T-cell (primary cell): Measurements from ENCODE around the gene CFDP1. TPM values are rescaled to one million over a fixed set of nuclear protein-coding genes. Genes with fewer than 3 reads are reported as not detected.
"Not testable (repeated sequence)": the region's sequence is repeated elsewhere in the genome, so short reads cannot be mapped to it uniquely, and the experiment has no call there.

Source experiments
- ATAC-seq, 4 experiments: fragments of 200-7000 bp in 3 of 4; fragments of 150-1000 bp in 1 of 4; cut with Tn5 transposase; replicated peaks in 1 of 4; 1 replicate in 3 of 4; 2 replicates in 1 of 4; pipeline ENCODE4 v1.10.0; 2021; ENCODE audit warnings: moderate library complexity in 3 of 4, mild to moderate bottlenecking in 2 of 4, moderate number of reproducible peaks in 1 of 4
- CTCF ChIA-PET, 2 donors: fragments of 300-600 bp; sonication (Branson Sonifier 250); formaldehyde crosslinking; loops; one replicate each; lab custom pipeline; 2022; ENCODE audit warnings: antibody characterized with exemption in 2 of 2; lab: Charles Lee
- POLR2A ChIA-PET, 2 donors: fragments of 300-600 bp; sonication (Branson Sonifier 250); formaldehyde crosslinking; loops; one replicate each; lab custom pipeline; 2022; ENCODE audit warnings: antibody characterized with exemption in 2 of 2; lab: Charles Lee
- DNase-seq, 35 experiments: peaks; one replicate each; pipeline versions ENCODE4 v3.0.0 to v3.0.0-alpha.2; 2013 to 2023
- H3K27ac ChIP-seq: one replicate; pipeline ENCODE4 v1.5.1; 2013; ENCODE audit warnings: low read length
- H3K27me3 ChIP-seq, 2 experiments: replicated peaks in 1 of 2; 1 replicate in 1 of 2; 2 replicates in 1 of 2; pipeline versions ENCODE4 v1.6.1 to v1.7.0; 2013; ENCODE audit warnings: low read length in 1 of 2, mixed read lengths in 1 of 2; ENCODE audit not compliant: control insufficient read depth in 2 of 2, insufficient read depth in 2 of 2; ENCODE audit errors: extremely low read depth in 1 of 2
- H3K36me3 ChIP-seq, 2 donors: 1 replicate in 1 of 2; 2 replicates in 1 of 2; pipeline versions ENCODE4 v1.6.1 to v1.7.0; 2013; ENCODE audit warnings: low read length in 1 of 2; ENCODE audit not compliant: control insufficient read depth in 2 of 2, insufficient read depth in 1 of 2; ENCODE audit errors: extremely low read depth in 1 of 2
- H3K4me1 ChIP-seq, 2 experiments: 1 replicate in 1 of 2; 2 replicates in 1 of 2; pipeline versions ENCODE4 v1.6.1 to v1.7.0; 2013; ENCODE audit warnings: low read length in 2 of 2, mixed read lengths in 1 of 2; ENCODE audit not compliant: insufficient read depth in 2 of 2, control insufficient read depth in 1 of 2; ENCODE audit errors: extremely low read depth in 1 of 2
- H3K4me3 ChIP-seq, 2 donors: 1 replicate in 1 of 2; 2 replicates in 1 of 2; pipeline versions ENCODE4 v1.5.1 to v1.7.0; 2013; ENCODE audit warnings: mild to moderate bottlenecking in 2 of 2, low read length in 1 of 2, moderate library complexity in 1 of 2; ENCODE audit not compliant: control insufficient read depth in 1 of 2; ENCODE audit errors: extremely low read depth in 1 of 2
- H3K9me3 ChIP-seq: 2 replicates; pipeline ENCODE4 v1.7.0; 2013
- H3K27ac Mint-ChIP-seq, 2 donors: one replicate each; pipeline ENCODE4 v1.8.0; 2020 to 2021; ENCODE audit warnings: mild to moderate bottlenecking in 2 of 2, mixed read lengths in 2 of 2
- H3K27me3 Mint-ChIP-seq, 2 donors: one replicate each; pipeline ENCODE4 v1.8.0; 2021 to 2022; ENCODE audit warnings: mixed read lengths in 2 of 2
- H3K36me3 Mint-ChIP-seq: one replicate; pipeline ENCODE4 v1.8.0; 2021; ENCODE audit warnings: mixed read lengths
- H3K4me1 Mint-ChIP-seq, 3 donors: one replicate each; pipeline ENCODE4 v1.8.0; 2020 to 2022; ENCODE audit warnings: mixed read lengths in 3 of 3, mild to moderate bottlenecking in 1 of 3
- H3K4me3 Mint-ChIP-seq, 3 donors: one replicate each; pipeline ENCODE4 v1.8.0; 2020 to 2022; ENCODE audit warnings: mild to moderate bottlenecking in 3 of 3, mixed read lengths in 3 of 3, moderate library complexity in 3 of 3
- H3K9me3 Mint-ChIP-seq, 3 donors: one replicate each; pipeline ENCODE4 v1.8.0; 2020 to 2022; ENCODE audit warnings: mixed read lengths in 3 of 3
- WGBS: methylation state at CpG from one replicate; pipeline ENCODE4 v1.1.5; 2013; ENCODE audit warnings: missing lambda C conversion rate; ENCODE audit not compliant: insufficient coverage; 5-methylcytosine and 5-hydroxymethylcytosine counted together
- total RNA-seq, 35 experiments: library from RNA in 6 of 35; stranded (reverse) in 6 of 35; fragments of 120-200 nt in 1 of 35; gene quantifications; one replicate each; pipeline versions ENCODE4 v1.2.1 to v1.2.4 and lab custom pipeline; 2013 to 2026

The CFDP1 gene
- total RNA-seq, 5 donors from 2014 or later (not counting 1 experiment from before 2014, with no cell fraction given), result 30.8 to 36.5 (median 34.2) TPM

DNA sequence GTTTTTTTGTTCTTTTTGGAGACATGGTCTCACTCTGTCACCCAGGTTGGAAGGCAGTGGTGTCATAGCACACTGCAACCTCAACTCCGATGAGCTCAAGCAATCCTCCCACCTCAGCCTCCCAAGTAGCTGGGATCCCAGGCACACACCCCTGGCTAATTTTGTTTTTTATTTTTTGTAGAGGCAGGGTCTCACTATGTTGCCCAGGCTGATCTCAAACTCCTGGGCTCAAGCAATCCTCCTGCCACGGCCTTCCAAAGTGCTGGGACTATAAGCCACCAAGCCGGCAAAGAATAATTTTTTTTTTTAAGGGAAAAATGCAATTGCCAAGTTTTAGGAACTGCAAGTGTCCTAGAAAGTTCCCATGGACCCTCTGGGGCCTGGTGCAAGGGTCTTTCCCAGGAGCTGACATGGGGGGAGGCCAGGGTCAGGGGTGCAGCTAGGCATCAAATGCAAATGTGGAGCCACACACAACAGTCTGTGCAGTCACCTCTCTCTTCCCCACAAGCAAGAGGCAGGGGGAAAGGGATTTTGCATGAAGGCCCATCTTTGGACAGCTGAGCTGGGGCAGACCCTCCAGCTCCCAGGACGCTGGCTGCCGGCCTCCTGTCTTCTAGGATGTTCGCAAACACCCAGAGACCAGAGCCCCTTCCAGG, 161.7 kb downstream of the CFDP1 start:
- ChIA-PET CTCF (no interaction called here), POLR2A (no interaction called here)
- Mint-ChIP-seq H3K4me3 (no peak overlapping the region), H3K9me3 (no peaks in the 10 kb centered on the region), H3K36me3 (no peaks in the 10 kb centered on the region), H3K27ac (no peak overlapping the region), H3K4me1 (peaks cover 4 to 6% (median 5%) of the 10 kb centered on the region in 3 donors), H3K27me3 (peaks cover 18 to 23% of the 10 kb centered on the region in 2 donors)
- ATAC-seq, result no peak
- Histone ChIP-seq H3K9me3 (no peaks in the 10 kb centered on the region), H3K27me3 (peaks cover 2 to 53% of the 10 kb centered on the region in 2 experiments), H3K36me3 (no peaks in the 10 kb centered on the region), H3K4me3 (no peak overlapping the region), H3K27ac (no peak overlapping the region), H3K4me1 (peaks cover 0 to 4% of the 10 kb centered on the region in 2 experiments)
- WGBS, result no CpG with 5 or more reads among the region's 6 CpGs
- no peak for DNase-seq

DNA sequence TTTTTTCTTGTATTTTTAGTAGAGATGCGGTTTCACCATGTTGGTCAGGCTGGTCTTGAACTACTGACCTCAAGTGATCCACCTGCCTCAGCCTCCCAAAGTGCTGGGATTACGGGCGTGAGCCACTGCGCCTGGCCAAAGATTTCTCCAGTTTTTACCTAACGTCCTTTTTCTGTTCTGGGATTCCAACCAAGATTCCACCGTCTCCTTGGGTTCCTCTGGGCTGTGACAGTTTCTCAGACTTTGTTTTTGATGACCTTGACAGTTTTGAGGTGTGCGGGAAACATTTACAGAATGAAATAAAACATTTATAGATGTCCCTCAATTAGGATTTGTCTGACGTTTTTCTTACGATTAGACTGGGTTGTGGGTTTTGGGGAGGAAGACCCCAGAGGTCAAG, 163.9 kb downstream of the CFDP1 start:
- POLR2A ChIA-PET, H3K4me3 Mint-ChIP-seq, H3K27ac ChIP-seq, CTCF ChIA-PET, H3K9me3 Mint-ChIP-seq, H3K4me3 ChIP-seq, H3K36me3 Mint-ChIP-seq, H3K4me1 Mint-ChIP-seq, H3K9me3 ChIP-seq, H3K27ac Mint-ChIP-seq, DNase-seq, ATAC-seq, H3K36me3 ChIP-seq: not testable (repeated sequence)
- peaks cover 0 to 22% of the 10 kb centered on the region in 2 experiments for H3K4me1 ChIP-seq
- peaks cover 19 to 32% of the 10 kb centered on the region in 2 donors for H3K27me3 Mint-ChIP-seq
- WGBS, result 92% methylated on average over 4 of the region's 9 CpGs
- peaks cover 0 to 65% of the 10 kb centered on the region in 2 experiments for H3K27me3 ChIP-seq

DNA sequence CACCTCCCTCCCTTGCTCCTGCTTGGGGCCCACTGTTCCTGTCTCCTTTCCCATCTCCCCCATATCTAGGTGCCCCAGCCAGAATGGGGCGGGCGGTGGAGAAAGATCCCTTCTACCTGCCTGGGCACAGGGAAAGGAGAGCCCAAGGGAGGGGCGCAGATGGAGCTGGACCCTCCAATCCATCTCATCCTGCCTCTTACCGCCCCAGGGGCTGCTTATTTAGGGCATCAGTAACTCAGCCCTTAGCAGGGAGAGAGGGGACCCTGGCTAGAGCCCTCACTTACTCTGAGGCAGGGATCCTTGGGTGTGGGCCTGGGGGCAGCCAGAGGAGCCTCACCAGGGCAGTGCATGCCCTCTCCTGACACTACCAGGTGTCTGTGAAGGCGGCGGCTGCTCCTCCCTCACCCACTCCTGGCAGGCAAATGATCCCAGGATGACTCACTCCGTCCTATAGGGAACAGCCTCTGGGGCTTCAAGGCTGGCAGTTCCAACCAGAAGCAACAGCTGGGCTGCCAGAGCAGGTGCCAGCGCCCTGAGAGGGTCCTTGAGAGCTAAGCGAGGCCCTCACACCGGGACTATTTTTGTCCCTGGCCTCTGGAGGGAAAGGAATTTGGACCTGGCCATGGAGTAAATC, 165.6 kb downstream of the CFDP1 start:
- H3K9me3 ChIP-seq, result no peaks in the 10 kb centered on the region
- no peak overlapping the region for H3K4me3 Mint-ChIP-seq
- 79% methylated on average over 2 of the region's 10 CpGs for WGBS
- no peak overlapping the region for H3K4me3 ChIP-seq
- H3K27ac ChIP-seq, result no peak overlapping the region
- ATAC-seq (no peak), DNase-seq (no peak)
- ChIA-PET CTCF (no interaction called here), POLR2A (no interaction called here)
- no peaks in the 10 kb centered on the region for H3K36me3 ChIP-seq
- H3K27me3 Mint-ChIP-seq, result peaks cover 26 to 43% of the 10 kb centered on the region in 2 donors
- H3K9me3 Mint-ChIP-seq, result no peaks in the 10 kb centered on the region
- H3K27me3 ChIP-seq, result peaks cover 0 to 72% of the 10 kb centered on the region in 2 experiments
- H3K36me3 Mint-ChIP-seq, result no peaks in the 10 kb centered on the region
- H3K4me1 ChIP-seq, result peaks cover 0 to 22% of the 10 kb centered on the region in 2 experiments
- H3K27ac Mint-ChIP-seq, result no peak overlapping the region
- H3K4me1 Mint-ChIP-seq, result peaks cover 5 to 14% (median 8%) of the 10 kb centered on the region in 3 donors

DNA sequence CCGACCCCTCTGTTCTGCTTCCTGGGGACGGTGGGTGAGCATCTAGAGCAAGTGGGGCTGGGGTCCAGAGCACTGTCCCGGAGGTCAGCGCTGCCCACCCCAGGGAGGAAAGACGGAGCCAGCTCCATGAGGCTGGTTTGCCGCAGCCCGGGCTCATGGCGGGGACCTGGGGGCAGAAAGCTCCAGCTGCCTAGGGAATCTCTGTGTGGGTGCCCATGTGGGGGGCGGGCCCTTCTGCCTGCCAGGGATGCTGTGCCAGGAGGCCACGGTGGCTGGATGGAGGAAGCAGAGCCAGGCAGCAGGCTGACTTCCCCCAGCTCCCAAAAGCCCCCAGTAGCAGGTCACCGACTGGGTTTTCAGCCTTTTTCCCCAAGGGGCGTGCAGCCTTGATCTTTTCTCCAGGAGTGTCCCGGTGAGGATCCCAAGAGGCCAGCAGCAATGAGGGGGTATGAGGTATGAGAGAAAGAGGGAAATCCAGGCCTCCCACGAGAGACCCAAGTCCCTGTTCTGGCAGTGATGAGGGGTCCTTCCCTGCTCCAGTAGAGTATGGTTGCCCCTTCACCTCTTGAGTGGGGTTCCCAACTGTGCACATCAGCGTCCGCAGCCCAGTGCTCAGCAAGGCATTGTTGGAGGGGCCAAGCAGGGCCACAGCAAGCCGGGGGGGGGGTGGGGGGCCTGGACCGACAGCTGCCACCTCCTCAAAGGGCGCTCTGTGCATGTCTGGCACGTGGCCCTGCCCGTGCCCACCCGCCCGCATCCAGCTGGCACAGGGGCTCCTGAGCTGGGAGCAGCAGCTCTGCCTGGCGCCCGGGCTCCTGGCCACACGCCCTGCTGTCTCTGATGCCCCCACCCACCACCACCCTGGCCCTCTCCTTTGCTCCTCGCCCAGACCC, 166.3 kb downstream of the CFDP1 start:
- ChIA-PET POLR2A (no interaction called here), CTCF (no interaction called here)
- Mint-ChIP-seq H3K9me3 (no peaks in the 10 kb centered on the region), H3K27me3 (peaks cover 30 to 47% of the 10 kb centered on the region in 2 donors), H3K36me3 (no peaks in the 10 kb centered on the region), H3K4me1 (peaks cover 5 to 14% (median 8%) of the 10 kb centered on the region in 3 donors), H3K27ac (no peak overlapping the region), H3K4me3 (peak overlapping the region; percentile 76 to 77 (median 77))
- DNase-seq, result no peak
- Histone ChIP-seq H3K4me3 (no peak overlapping the region), H3K27me3 (peaks cover 0 to 72% of the 10 kb centered on the region in 2 experiments), H3K9me3 (no peaks in the 10 kb centered on the region), H3K27ac (no peak overlapping the region), H3K36me3 (no peaks in the 10 kb centered on the region), H3K4me1 (peaks cover 0 to 19% of the 10 kb centered on the region in 2 experiments)
- WGBS, result 94% methylated on average over 10 of the region's 27 CpGs
- ATAC-seq, result no peak

DNA sequence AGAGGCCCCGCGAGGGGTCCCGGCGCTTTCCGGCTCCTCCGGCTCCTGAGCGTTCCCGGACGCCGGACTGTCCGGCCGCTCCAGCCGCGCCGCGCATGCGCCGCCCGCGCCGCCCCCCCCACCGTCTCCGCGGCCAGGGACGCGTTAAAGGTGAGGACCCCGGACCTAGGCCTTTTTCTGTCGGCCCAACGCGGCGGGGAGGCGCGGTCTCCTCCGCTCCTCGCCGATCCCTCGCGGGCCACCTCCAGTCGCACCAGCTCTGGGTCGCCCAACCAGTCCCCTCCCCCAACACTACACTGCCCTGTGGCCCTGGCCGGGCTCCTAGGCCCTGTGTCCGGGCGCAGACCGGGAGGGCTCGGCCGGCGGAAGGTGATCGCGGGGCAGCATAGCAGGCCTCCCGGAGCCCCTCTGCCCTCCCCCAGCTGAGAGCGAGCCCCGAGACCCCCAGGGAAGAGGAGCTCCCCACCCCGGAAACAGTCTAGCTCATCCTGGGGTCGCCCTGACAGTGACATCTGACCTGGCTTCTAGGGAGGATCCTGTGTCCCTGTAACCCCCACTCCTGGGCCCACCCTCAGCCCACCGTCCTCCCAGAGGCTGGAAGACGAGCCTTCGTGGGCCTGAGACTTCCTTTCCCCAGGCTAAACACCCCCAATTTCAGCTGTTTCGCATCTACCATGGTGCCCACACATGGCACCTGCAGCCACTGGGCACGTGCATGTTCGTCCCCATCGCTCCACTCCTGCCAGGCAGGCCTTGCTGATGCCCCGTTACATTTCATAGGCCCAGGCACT, 167.2 kb downstream of the CFDP1 start:
- peaks cover 0 to 73% of the 10 kb centered on the region in 2 experiments for H3K27me3 ChIP-seq
- no peaks in the 10 kb centered on the region for H3K9me3 ChIP-seq
- Mint-ChIP-seq H3K27ac (peak overlapping the region; percentile 39 to 62), H3K27me3 (peaks cover 32 to 49% of the 10 kb centered on the region in 2 donors), H3K36me3 (no peaks in the 10 kb centered on the region), H3K9me3 (no peaks in the 10 kb centered on the region), H3K4me3 (peak overlapping the region; percentile 76 to 77 (median 77)), H3K4me1 (peaks cover 5 to 14% (median 8%) of the 10 kb centered on the region in 3 donors)
- no peaks in the 10 kb centered on the region for H3K36me3 ChIP-seq
- ATAC-seq (peak in 2 of 4 experiments; percentile 15 to 17), DNase-seq (peak in 1 of 35 experiments; percentile 17)
- peak overlapping the region; percentile 30 to 60 for H3K4me3 ChIP-seq
- H3K27ac ChIP-seq, result no peak overlapping the region
- POLR2A ChIA-PET, result no interaction called here
- CTCF ChIA-PET, result no interaction called here
- 15% methylated on average over 62 of the region's 62 CpGs for WGBS
- peaks cover 0 to 18% of the 10 kb centered on the region in 2 experiments for H3K4me1 ChIP-seq
